Loucy (cell line): ENCODE results near the gene TENM3.

Experiments
- CTCF ChIP-seq: fragments of 200-600 bp; sonication (generic); conservative IDR thresholded peaks from 2 replicates; pipeline ENCODE4 v1.5.1; 2014; ENCODE audit warnings: mild to moderate bottlenecking, antibody characterized with exemption, low read length
- EZH2phosphoT487 ChIP-seq: fragments of 200-600 bp; IDR thresholded peaks from 2 replicates; pipeline ENCODE4 v1.6.1; 2018; ENCODE audit warnings: antibody characterized with exemption, mild to moderate bottlenecking, moderate library complexity, borderline replicate concordance

- TF ChIP-seq CTCF (no peak), EZH2phosphoT487 (no peak)
Measured at GRCh38 chr4:182562350-182562749, 319.1 kb downstream of the TENM3 start.
